GM21367 (cell line): ENCODE results near the gene SMURF1.
A peak's percentile ranks its signal among the peaks of the same experiment; 100 is the strongest.
"Not testable (repeated sequence)": the region's sequence is repeated elsewhere in the genome, so short reads cannot be mapped to it uniquely, and the experiment has no call there.

ENCODE experiments used
- ATAC-seq: cut with Tn5 transposase; IDR thresholded peaks from one replicate; pipeline ENCODE4 v1.9.1; 2021; ENCODE audit not compliant: unreplicated experiment

Gene SMURF1

DNA sequence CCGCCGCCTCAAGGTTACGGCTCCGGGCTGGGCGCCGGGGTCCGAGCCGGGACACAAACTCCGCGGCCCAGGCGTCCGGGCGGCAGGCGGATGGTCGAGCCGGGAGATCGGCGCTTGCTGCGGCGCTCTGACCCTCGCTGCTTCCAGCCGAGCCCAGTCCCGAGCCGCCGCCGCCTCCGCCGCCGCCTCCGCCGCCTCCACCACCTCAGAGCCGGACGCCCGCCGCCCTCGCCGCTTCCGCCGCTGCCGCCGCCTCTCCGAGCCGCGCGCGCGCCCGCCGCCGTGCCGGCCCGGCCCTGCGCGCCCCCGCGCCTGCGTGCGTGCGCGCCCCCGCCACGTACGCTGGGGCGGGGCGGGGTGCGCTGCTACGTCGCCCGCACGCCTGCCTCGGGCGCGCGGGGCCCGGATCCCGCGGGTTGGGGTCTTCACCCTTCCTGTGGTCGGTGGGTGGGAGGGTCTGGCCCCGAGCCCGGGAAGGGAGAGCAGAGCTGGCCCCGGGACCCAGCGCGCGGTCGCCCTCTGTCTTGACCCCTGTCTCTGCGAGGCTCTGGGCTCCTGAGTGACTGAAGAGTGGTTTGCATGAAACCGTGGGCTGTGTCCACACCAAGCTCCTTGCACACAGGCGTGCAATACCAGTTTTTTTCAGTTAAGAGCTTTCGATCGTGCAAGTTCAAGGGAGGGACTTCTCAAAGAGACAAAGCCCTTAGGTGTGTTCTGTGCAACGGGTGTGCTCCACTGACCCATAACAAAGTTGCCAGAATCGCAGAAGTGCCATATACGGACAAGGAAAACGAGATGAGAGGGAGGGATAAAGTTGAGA lies at the start of gene SMURF1:
Gene SMURF1, minus strand, starts transcription at position 256 of the 820 bp plus-strand sequence. CDS start 328 bp downstream, outside the sequence.
- peak; percentile 61 for ATAC-seq

DNA sequence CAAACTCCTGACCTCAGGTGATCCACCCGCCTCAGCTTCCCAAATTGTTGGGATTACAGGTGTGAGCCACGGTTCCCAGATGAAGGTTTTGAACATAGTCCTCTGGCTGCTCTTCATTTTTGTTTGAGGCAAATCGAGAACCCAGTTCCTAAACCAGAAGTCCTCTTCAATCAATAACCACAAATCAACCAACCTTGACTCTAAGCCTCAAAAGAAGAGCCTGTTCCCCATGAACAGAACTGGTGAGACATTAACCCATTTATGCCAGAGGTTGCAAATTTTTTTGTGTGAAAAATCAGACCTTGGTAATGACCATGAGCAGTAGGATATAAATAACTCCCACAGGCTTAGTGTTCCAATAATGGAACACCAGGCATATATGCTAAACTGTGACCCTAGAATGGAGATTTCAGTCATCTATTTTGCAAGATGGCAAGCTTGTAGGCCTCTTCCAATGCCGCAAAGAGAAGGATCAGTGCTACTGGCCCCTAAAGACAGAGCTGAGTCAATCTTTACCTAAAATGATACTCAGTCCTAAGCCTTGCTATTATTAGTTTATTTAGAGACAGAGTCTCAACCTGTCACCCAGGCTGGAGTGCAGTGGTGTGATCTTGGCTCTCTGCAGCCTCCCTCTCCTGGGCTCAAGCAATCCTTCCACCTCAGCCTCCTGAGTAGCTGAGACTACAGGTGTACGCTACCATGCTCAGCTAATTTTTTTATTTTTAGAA lies 48.1 kb upstream of the SMURF1 start:
- no peak for ATAC-seq

GRCh38 chr7:99190359-99191009 lies 46.6 kb upstream of the SMURF1 start:
- no peak for ATAC-seq

- no peak for ATAC-seq
These were observed 45.3 kb upstream of the SMURF1 start for GRCh38 chr7:99189222-99189621.

- no peak for ATAC-seq
These were observed 44.3 kb upstream of the SMURF1 start for GRCh38 chr7:99188221-99188620.

DNA sequence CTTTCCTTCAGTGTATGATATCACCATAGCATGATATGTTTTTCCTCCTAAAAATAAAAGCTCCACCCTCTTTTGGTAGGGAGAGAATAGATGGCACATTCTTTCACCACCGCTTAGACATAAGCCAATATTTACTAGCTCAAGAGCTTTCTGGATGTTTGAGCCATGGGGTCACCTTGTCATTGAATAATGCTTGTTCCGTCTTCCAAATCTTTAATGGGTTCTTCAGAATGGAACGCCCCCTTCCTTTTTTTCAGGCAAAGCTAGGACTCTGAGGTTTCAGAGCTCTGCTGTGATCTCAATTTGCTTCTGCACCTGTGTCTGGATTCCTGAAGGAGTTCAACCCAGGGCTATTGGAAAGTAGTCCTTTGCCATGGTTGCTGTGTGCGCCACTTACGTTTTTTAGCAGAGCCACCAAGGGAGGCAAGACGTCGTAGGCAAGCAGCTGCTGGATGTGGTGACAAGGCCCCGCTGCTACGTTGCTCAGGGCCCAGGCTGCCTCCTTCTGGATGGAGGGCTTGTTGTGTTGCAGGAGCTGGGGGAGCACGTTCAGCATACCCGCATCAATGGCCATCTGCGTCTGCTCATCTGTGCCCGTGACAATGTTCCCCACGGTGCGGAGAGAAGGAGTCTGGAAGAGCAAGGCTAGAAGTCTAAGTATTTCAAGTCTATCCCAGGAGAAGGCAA lies 40.8 kb upstream of the SMURF1 start:
- no peak for ATAC-seq

DNA sequence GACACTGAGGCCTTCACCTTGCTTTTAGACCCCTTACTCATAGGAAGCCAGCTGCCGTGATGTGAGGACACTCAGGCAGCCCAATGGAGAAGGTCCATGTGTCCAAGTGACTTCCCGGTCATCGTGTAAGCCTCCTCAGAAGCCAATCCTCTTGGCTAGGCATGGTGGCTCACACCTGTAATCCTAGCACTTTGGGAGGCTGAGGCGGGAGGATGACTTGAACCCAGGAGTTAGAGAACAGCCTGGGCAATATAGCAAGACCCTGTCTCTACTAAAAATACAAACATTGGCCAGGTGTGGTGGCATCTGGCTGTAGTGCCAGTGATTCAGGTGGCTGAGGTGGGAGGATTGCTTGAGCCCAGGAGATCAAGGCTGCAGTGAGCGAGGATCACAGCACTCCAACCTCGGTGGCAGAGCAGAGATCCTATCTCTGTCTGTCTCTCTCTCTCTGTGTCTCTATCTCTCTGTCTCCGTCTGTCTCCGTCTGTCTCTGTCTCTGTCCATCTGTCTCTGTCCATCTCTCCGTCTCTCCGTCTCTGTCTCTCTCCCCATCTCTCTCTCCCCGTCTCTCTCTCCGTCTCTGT lies 36.3 kb upstream of the SMURF1 start:
- ATAC-seq, result no peak

DNA sequence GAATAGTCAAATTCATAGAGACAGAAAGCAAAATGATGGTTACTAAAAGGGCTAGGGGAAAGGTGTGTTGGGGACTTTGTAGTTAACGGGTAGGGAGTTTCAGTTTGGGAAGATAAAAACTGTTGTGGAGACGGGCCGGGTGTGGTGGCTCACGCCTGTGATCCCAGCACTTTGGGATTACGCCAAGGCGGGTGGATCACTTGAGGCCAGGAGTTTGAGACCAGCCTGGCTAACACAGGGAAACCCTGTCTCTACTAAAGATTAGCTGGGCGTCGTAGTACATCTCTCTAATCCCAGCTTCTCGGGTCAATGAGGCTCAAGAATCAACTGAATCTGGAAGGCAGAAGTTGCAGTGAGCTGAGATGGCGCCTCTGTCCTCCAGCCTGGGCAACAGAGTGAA lies 33.3 kb upstream of the SMURF1 start:
- no peak for ATAC-seq

- no peak for ATAC-seq
These were observed 29.9 kb upstream of the SMURF1 start for GRCh38 chr7:99173787-99174186.

DNA sequence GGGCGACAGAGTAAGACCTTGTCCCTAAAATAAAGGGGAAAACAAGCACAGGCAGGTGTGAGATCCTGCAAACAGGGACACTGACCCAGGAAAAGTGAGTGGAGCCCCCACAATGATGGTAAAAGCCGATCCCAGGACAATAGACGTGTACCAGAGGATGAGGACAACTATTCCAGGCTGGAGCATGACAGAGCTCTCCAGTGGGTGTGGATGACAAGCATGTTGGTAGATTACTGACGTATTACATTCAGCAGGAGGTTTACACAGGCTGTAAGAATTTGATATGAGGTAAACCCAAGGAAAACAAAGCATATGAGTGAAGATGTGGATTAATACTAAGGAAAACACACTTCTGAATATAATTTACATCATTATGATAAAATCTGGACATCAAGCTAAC lies 27.8 kb upstream of the SMURF1 start:
- ATAC-seq, result no peak

DNA sequence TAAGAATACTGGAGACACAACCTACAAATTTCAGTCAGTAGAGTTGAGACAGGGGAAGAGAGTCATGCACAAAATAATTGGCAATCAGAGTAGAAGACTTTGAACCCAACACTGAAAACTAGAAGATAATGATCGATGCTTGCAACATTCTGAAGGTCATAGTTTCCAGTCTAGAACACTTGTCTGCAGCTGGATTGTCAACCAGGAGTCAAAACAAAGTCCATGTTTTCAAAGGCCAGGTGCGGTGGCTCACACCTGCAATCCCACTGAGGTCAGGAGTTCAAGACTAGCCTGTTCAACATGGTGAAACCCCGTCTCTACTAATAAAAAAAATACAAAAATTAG lies 26.8 kb upstream of the SMURF1 start:
- no peak for ATAC-seq

- ATAC-seq, result no peak
These were observed 26.3 kb upstream of the SMURF1 start for GRCh38 chr7:99170065-99170729.

- no peak for ATAC-seq
These were observed 23.2 kb upstream of the SMURF1 start for GRCh38 chr7:99167072-99167471.

DNA sequence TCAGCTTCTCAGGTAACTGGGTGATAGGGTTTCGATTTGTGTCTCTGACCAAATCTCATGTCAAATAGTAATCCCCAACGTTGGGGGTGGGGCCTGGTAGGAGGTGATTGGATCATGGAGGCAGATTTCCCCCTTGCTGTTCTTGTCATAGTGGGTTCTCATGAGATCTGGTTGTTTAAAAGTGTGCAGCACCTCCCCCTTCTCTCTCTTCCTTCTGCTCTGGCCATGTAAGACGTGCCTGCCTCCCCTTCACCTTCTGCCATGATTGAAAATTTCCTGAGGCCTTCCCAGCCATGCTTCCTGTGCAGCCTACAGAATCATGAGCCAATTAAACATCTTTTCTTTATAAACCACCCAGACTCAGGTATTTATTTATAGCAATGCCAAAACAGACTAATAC lies 21.9 kb upstream of the SMURF1 start:
- ATAC-seq, result no peak

DNA sequence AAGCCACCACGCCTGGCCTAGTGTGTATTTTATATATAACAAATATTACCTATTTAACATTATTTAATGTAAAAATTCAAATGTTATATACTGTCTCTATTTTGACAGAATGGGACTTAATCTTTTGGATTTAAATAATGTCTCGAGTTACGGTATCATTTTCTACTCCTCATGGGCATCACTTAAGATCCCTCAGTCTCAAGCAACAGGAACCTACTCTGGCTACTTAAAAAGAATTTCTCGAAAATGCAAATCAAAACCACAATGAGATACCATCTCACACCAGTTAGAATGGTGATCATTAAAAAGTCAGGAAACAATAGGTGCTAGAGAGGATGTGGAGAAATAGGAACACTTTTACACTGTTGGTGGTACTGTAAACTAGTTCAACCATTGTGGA lies 19.8 kb upstream of the SMURF1 start:
- not testable (repeated sequence) for ATAC-seq

GRCh38 chr7:99156649-99157048 lies 12.7 kb upstream of the SMURF1 start:
- ATAC-seq, result no peak

GRCh38 chr7:99155211-99155610 lies 11.3 kb upstream of the SMURF1 start:
- no peak for ATAC-seq

DNA sequence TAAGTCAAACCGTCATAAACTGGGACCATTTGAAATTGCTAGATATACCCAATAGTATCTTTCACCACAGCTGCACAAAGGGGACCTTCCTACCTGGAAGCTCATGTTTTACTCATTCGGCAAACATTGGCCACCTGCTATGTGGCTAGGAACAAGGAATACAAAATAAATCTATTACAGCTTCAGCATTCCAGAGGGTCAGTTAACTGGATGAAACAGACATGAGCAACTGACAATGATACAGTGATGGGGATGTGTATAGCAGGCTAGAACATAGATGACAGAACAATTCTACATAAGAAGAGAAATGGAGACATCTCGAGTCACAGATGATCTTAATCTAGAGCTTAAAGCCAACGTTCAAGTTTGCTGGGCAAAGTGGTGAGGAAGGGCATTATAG lies 3.1 kb upstream of the SMURF1 start:
- ATAC-seq, result no peak

DNA sequence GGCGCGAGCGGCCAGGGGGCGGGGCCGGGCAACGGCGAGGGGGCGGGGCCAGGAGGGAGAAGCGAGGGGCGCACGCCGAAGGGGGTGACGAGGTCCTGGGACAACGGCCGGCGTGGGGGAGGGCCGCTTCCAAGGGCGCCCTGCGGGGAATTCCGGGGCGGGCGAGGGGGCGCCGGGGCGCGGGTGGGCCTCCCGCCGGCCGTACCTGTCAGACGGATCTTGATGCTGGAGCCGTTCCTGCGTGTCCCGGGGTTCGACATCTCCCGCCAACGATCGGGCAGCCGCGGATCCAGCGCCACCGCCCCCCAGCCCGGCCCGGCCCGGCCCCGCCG lies 421 bp downstream of the SMURF1 start:
- ATAC-seq, result peak; percentile 23

DNA sequence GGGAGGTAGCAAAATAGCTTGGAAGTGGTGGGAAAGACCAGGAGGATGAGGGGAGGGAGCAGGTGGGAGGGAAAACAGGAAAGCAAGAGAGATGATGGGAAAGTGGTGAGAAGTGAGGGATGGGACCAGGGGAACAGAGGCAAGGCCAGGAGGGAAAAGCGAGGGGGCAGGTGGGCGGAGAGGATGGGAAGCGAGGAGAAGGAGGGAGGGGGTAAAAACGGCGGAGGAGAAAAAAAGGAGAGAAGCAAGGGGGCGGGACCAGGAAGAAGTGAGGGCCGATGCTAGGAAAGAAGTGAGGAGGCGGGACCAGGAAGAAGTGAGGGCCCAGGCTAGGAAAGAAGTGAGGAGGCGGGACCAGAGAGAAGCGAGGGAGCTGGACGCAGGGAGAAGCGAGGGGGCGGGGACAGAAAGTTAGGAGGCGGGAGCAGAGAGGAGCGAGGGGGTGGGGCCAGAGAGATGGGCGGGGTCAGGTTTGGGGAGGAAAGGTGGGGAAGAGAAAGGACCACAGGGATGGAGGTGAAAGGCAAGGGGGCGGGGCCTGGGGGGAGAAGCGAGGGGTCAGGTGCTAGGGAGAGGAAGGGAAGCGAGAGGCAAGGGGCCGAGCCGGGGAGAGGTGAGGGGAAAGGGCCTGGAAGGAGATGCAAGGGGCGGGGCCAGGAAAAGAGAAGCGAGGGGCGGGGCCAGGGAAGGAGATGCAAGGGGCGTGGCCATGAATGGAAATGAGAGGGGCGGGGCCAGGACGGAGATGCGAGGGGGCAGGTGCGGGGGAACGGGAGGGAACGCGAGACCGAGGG lies 984 bp downstream of the SMURF1 start:
- ATAC-seq, result peak; percentile 7
